PC-3 (cell line): ENCODE results near the gene SLC25A19. TPM values are rescaled to one million over a fixed set of nuclear protein-coding genes. Genes with fewer than 3 reads are reported as not detected.

ENCODE experiments used
- ATAC-seq: fragments of 200-7000 bp; cut with Tn5 transposase; 2 replicates; pipeline ENCODE4 v1.9.1; 2020; ENCODE audit warnings: mild to moderate bottlenecking, moderate library complexity
- BruUV-seq: library from RNA; stranded (reverse); fragments of 400-500 nt; replicated peaks from 2 replicates; lab custom pipeline; 2021; lab: Mats Ljungman, UMichigan
- CTCF ChIA-PET: fragments of 300-600 bp; sonication (Branson Sonifier 250); formaldehyde crosslinking; loops from one replicate; lab custom pipeline; 2022; ENCODE audit warnings: antibody characterized with exemption; lab: Charles Lee
- POLR2A ChIA-PET: fragments of 300-600 bp; sonication (Branson Sonifier 250); formaldehyde crosslinking; loops from one replicate; lab custom pipeline; 2022; ENCODE audit warnings: antibody characterized with exemption; ENCODE audit not compliant: unreplicated experiment; lab: Charles Lee
- DNase-seq: peaks from one replicate; pipeline ENCODE4 v3.0.0-alpha.2; 2015
- H2AFZ ChIP-seq: fragments of 300-600 bp; sonication (generic); 2 replicates; pipeline ENCODE4 v1.6.0; 2016; ENCODE audit warnings: antibody characterized with exemption, low read length
- H3F3A ChIP-seq: fragments of 300-600 bp; sonication (generic); one replicate; pipeline ENCODE4 v1.6.0; 2017; ENCODE audit warnings: antibody characterized with exemption, low read length, control low read depth, mild to moderate bottlenecking; ENCODE audit not compliant: unreplicated experiment
- H3K27ac ChIP-seq: fragments of 300-600 bp; sonication (generic); 2 replicates; pipeline ENCODE4 v1.5.1; 2016; ENCODE audit warnings: mild to moderate bottlenecking, low read length
- H3K27me3 ChIP-seq: fragments of 300-600 bp; sonication (generic); 2 replicates; pipeline ENCODE4 v1.6.1; 2016; ENCODE audit warnings: low read length, mixed read lengths
- H3K36me3 ChIP-seq: fragments of 300-600 bp; sonication (generic); 2 replicates; pipeline ENCODE4 v1.6.1; 2016; ENCODE audit warnings: low read depth, mixed run types, low read length, mixed read lengths
- H3K4me1 ChIP-seq: fragments of 300-600 bp; sonication (generic); 2 replicates; pipeline ENCODE4 v1.5.1; 2016; ENCODE audit warnings: low read length; ENCODE audit not compliant: insufficient read depth
- H3K4me2 ChIP-seq: fragments of 300-600 bp; sonication (generic); 2 replicates; pipeline ENCODE4 v1.6.0; 2016; ENCODE audit warnings: low read length
- H3K4me3 ChIP-seq: fragments of 300-600 bp; sonication (generic); 2 replicates; pipeline ENCODE4 v1.5.1; 2016; ENCODE audit warnings: mild to moderate bottlenecking, low read length, mixed read lengths
- H3K79me2 ChIP-seq: fragments of 300-600 bp; sonication (generic); 2 replicates; pipeline ENCODE4 v1.6.1; 2017; ENCODE audit warnings: low read length, mixed read lengths
- H3K9ac ChIP-seq: fragments of 300-600 bp; sonication (generic); 2 replicates; pipeline ENCODE4 v1.6.0; 2016; ENCODE audit warnings: mild to moderate bottlenecking, low read length
- H3K9me2 ChIP-seq: fragments of 300-600 bp; sonication (generic); replicated peaks from 2 replicates; pipeline ENCODE4 v1.6.1; 2016; ENCODE audit warnings: mixed run types, low read length, mixed read lengths
- H3K9me3 ChIP-seq: fragments of 300-600 bp; sonication (generic); 2 replicates; pipeline ENCODE4 v1.6.1; 2016; ENCODE audit warnings: low read length, mixed read lengths
- H4K20me1 ChIP-seq: fragments of 300-600 bp; sonication (generic); 2 replicates; pipeline ENCODE4 v1.6.1; 2016; ENCODE audit warnings: low read length, mixed read lengths
- CTCF ChIP-seq: fragments of 300-600 bp; sonication (generic); conservative IDR thresholded peaks from 2 replicates; pipeline ENCODE4 v1.5.1; 2017; ENCODE audit warnings: antibody characterized with exemption, low read depth, mild to moderate bottlenecking, low read length
- EZH2 ChIP-seq: fragments of 300-600 bp; sonication (generic); IDR thresholded peaks from one replicate; pipeline ENCODE4 v1.6.1; 2017; ENCODE audit warnings: antibody characterized with exemption, mild to moderate bottlenecking, low read length; ENCODE audit not compliant: unreplicated experiment
- EZH2phosphoT487 ChIP-seq: fragments of 300-600 bp; sonication (generic); IDR thresholded peaks from 2 replicates; pipeline ENCODE4 v1.6.1; 2018; ENCODE audit warnings: mild to moderate bottlenecking, antibody characterized with exemption, low read length, borderline replicate concordance
- intact Hi-C: fragments of 100-400 bp; cut with micrococcal nuclease; formaldehyde crosslinking; loops from 2 replicates; pipeline ENCODE4 v1.9.0; 2023
- total RNA-seq: library from RNA; depleted of rRNA; stranded (reverse); fragments of >200 nt; gene quantifications from 2 replicates; pipeline ENCODE4 v1.2.3, GENCODE V29; 2014

Gene SLC25A19
- total RNA-seq, 1 experiment from 2014 or later, result 75.0 TPM

GRCh38 chr17:75231741-75232464, 57.3 kb downstream of the SLC25A19 start:
- H3K4me2 ChIP-seq, result no peak overlapping the region
- no peak overlapping the region for H3K9ac ChIP-seq
- H3K27ac ChIP-seq, result no peak overlapping the region
- H3K27me3 ChIP-seq, result no peaks in the 10 kb centered on the region
- no peak overlapping the region for H2AFZ ChIP-seq
- no peaks in the 10 kb centered on the region for H3K79me2 ChIP-seq
- no peaks in the 10 kb centered on the region for H3K4me1 ChIP-seq
- no peaks in the 10 kb centered on the region for H4K20me1 ChIP-seq
- no peak for DNase-seq
- ATAC-seq, result no peak
- ChIA-PET CTCF (interaction anchor here (1.4 kb wide), 1 partner anchor 9 kb away, joined by 3 read pairs; no protein-coding TSS in a partner anchor), POLR2A (no interaction called here)
- H3K9me3 ChIP-seq, result no peaks in the 10 kb centered on the region
- BruUV-seq, result no TSS peak
- no peak overlapping the region for H3K4me3 ChIP-seq
- H3F3A ChIP-seq, result peaks cover 4% of the 10 kb centered on the region
- intact Hi-C loops, result no loop called here
- no peak for TF ChIP-seq EZH2phosphoT487
- no peak for TF ChIP-seq CTCF
- TF ChIP-seq EZH2, result no peak
- no peaks in the 10 kb centered on the region for H3K9me2 ChIP-seq
- peaks cover 66% of the 10 kb centered on the region for H3K36me3 ChIP-seq

GRCh38 chr17:75231071-75231470, 58.2 kb downstream of the SLC25A19 start:
- Histone ChIP-seq H3K4me2 (no peak overlapping the region), H3K27me3 (no peaks in the 10 kb centered on the region), H3K36me3 (peaks cover 66% of the 10 kb centered on the region), H3K9me3 (no peaks in the 10 kb centered on the region), H3F3A (no peaks in the 10 kb centered on the region), H2AFZ (no peak overlapping the region), H3K9me2 (no peaks in the 10 kb centered on the region), H3K4me1 (no peaks in the 10 kb centered on the region), H3K4me3 (no peak overlapping the region), H4K20me1 (no peaks in the 10 kb centered on the region), H3K27ac (no peak overlapping the region), H3K79me2 (no peaks in the 10 kb centered on the region), H3K9ac (no peak overlapping the region)
- TF ChIP-seq EZH2phosphoT487 (no peak), EZH2 (no peak), CTCF (no peak)
- ChIA-PET POLR2A (no interaction called here), CTCF (no interaction called here)
- DNase-seq (no peak), ATAC-seq (no peak)
- no TSS peak for BruUV-seq
- intact Hi-C loops, result no loop called here

- CTCF ChIA-PET, result no interaction called here
- Histone ChIP-seq H3K27me3 (no peaks in the 10 kb centered on the region), H3F3A (no peaks in the 10 kb centered on the region), H3K4me1 (no peaks in the 10 kb centered on the region), H3K9me3 (no peaks in the 10 kb centered on the region), H3K9me2 (no peaks in the 10 kb centered on the region), H3K79me2 (no peaks in the 10 kb centered on the region), H4K20me1 (no peaks in the 10 kb centered on the region), H3K4me2 (no peak overlapping the region), H3K9ac (no peak overlapping the region), H3K36me3 (peaks cover 68% of the 10 kb centered on the region), H2AFZ (no peak overlapping the region), H3K27ac (no peak overlapping the region), H3K4me3 (no peak overlapping the region)
- POLR2A ChIA-PET, result no interaction called here
- DNase-seq (no peak), ATAC-seq (no peak)
- BruUV-seq, result no TSS peak
- TF ChIP-seq EZH2phosphoT487 (no peak), EZH2 (no peak), CTCF (no peak)
- intact Hi-C loops, result no loop called here
Measured at GRCh38 chr17:75228847-75229246, 60.4 kb downstream of the SLC25A19 start.
